HG03469 (cell line): ENCODE data around the gene ARID1B.

Experiments
- ATAC-seq: cut with Tn5 transposase; IDR thresholded peaks from one replicate; pipeline ENCODE4 v1.9.1; 2021; ENCODE audit warnings: mild to moderate bottlenecking, moderate library complexity, moderate number of reproducible peaks; ENCODE audit not compliant: unreplicated experiment

The ARID1B gene

GRCh38 chr6:156790711-156791319 lies 13.6 kb downstream of the ARID1B start:
- no peak for ATAC-seq

GRCh38 chr6:156791320-156791850 lies 14.2 kb downstream of the ARID1B start:
- ATAC-seq: peak; percentile 56

DNA sequence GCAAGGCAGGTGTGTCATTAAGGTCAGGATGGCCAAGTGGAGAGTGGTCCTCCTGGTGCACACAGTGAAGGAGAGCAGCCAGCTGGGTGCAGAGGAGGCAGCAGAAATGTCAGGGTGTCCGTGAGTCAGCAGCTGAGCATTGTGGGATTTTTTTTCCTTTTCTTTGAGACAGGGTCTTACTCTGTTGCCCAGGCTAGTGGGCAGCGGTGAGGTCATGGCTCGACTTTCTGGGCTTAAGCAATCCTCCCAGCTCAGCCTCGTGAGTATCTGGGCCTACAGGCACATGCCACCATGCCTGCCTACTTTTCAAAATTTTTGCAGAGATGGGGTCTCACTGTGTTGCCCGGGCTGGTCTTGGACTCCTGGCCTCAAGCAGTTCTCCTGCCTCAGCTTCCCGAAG lies 16.0 kb downstream of the ARID1B start:
- ATAC-seq: no peak

GRCh38 chr6:156794546-156795354 lies 17.6 kb downstream of the ARID1B start:
- no peak for ATAC-seq

- ATAC-seq: no peak
Observed at GRCh38 chr6:156795825-156796224, 18.6 kb downstream of the ARID1B start.

DNA sequence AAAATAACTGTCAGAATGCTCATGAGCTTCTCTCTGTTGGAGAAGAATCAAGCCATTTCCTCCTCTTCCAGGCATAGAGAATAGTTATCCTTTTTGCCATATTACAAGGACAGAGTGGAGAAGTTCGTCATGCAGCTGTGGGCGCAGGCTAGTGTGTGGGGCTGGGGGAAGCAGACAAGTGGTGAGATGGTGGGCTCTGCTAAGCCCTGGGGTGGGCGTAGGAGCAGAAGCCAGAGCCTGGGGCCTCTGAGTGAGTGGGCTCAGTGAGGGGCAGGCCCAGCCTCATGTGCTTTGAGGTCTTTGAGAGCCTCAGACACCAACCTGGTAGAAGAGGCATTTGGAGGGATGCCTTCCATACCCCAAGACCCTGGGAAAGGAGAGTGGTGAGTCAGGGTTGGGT lies 19.4 kb downstream of the ARID1B start:
- ATAC-seq: no peak

DNA sequence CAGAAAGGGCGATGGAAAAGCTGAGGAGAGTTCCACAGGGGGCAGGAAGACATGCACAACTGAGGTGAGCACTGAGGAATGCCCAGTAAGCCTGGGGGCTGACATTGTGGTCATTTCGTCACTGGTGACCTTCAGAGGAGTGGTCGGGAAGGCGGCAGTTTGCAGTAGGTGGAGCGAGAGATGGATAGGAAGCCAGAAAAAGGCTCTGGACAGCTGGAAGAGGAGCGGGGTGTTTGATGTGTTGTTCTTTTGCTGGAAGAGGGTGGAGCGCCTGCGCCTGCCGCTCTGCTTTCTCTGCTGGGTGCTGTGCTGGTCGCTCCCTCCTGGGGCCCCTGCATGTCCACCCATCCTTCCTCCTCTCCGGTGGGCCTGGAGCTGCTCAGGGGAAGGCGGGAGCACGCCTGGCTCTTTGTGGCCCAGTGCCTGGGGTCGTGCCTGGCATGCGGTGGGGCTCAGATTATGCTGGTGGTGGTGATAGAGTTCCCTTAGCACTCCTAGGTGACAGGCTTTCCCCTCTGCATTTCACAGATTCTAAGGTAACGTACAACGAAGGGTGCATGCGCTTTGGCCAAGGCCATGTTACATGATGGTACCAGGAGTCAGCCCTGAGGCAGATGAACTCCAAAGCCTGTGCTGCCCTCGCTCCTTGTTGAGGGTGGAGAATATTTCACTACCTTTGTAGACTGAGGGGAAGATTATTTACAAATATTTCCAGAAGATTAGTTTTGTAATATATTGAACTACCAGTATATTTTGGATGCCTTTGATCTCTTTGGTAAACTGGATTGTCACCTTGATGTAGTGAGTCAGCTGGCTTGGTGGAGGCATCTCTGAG lies 20.9 kb downstream of the ARID1B start:
- no peak for ATAC-seq

DNA sequence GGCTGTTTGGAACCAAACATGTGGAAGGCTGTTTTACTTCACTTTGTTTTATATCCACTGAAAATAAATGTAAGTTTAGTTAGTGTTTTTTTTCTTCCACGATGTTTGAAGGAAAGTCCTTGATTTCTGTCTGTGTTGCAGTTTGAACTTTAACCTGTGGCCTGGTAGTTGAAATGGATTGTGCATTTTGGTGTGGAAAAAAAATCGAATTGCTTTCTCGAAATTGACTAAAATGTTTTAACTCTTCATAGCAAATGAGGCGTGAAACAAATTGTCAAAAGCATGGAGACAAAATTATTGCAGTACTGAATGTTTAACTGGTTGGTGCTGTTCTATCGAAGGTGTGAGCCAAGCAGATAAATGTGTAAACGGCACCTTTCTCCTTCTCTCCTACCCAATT lies 24.5 kb downstream of the ARID1B start:
- no peak for ATAC-seq

- ATAC-seq: no peak
Observed at GRCh38 chr6:156803353-156803752, 26.2 kb downstream of the ARID1B start.

GRCh38 chr6:156804402-156804801 lies 27.2 kb downstream of the ARID1B start:
- ATAC-seq: no peak

DNA sequence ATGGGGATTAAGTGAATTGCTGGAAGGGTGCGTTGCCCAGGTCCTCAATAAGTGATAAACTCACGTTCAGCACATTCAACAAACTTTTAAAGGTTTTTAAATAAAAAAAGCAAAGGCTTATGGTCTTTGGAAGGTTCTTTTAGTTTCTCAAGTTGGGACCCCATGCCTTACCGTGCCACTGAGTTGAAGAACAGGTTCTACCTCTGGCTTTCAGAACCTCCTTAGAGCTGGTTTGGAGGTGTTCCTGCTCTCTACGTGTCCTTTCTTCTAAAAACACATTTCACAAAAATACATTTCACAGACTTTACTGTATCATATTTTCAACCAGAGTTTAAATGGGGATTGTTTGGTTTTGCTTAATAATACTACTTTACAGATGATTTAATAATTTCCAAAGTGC lies 29.0 kb downstream of the ARID1B start:
- ATAC-seq: no peak

DNA sequence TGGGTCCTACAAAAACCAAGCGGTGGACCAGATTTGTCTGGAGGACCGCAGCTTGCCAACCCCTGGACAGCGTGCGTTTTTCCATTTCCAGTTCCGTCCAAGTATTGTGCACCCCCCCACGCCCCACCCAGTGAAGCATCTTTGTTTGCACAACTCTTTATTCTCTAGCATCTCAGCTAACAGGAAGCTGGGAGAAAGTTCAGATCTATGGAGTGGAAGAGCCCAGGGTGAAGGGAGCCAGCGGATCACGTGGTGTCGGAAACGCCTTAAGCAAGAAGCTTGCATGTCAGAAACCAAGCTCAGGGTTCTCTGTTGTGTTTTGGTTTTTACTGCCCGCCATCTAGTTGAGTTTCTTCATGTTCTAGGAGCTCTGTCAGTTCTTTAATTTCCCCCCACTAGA lies 29.9 kb downstream of the ARID1B start:
- ATAC-seq: no peak

DNA sequence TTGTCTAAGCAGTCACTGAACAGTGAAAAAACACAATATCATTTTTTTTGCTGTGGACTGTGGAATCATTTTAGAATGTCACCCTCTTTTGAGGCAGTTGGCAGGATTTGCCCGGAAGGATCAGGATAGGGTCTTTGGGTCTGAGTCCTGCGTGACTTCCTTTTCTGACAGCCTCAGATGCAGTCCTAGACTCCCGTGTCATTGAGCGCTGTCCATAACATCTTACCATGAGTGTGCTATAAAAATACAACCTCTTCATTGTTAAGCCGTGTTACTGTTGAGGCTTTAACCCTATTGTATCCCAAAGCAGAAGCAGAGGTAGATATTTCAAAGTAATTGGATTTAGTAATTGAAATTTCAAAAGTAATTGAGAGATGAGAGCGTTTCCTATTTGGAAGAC lies 30.6 kb downstream of the ARID1B start:
- ATAC-seq: no peak

GRCh38 chr6:156808287-156808686 lies 31.1 kb downstream of the ARID1B start:
- peak; percentile 35 for ATAC-seq

GRCh38 chr6:156809034-156809433 lies 31.9 kb downstream of the ARID1B start:
- ATAC-seq: peak; percentile 87

DNA sequence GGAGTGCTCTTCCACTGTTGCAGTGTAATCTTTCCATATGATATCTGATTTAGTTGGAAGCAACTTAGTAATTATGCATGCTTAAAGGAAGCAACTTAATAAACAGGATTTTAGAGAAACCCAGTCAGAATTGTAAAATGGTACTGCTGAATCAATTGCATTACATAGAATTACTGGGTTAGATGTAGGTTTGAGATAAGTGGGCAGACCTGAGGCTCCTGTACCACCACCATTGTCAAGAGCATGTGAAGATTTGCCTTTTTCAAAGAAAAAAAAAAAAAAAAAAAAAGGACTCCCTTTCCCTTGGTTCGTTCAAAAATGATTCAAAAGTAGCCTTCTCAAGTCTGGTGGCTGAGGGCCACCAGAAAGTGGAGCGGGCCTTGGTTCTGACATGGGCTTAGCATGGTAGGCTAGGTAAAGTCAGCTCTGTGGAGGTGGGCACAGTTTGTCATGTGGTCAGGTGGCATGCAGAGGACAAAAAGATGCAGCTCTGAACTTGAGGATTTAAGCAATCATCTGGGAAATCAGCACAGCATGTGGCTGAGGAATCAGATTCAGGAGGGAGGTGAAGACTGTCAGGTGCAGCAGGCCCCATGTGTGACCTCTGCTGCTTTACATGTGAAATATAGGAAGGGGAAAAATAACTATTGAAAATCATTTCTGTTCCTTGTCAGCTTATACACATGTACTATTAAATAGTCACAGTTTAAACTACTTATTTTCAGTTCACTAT lies 32.4 kb downstream of the ARID1B start:
- ATAC-seq: no peak

- ATAC-seq: no peak
Observed at GRCh38 chr6:156814036-156814581, 36.9 kb downstream of the ARID1B start.

- ATAC-seq: no peak
Observed at GRCh38 chr6:156816505-156816904, 39.3 kb downstream of the ARID1B start.

- ATAC-seq: no peak
Observed at GRCh38 chr6:156820089-156820798, 43.1 kb downstream of the ARID1B start.

GRCh38 chr6:156821707-156822106 lies 44.5 kb downstream of the ARID1B start:
- ATAC-seq: no peak
